Transverse colon (tissue), 3 donors: Measurements from ENCODE around the gene TWIST2.

ENCODE experiments used
- EP300 ChIP-seq: sonication (generic); formaldehyde crosslinking; IDR thresholded peaks from one replicate; pipeline ENCODE4 v1.6.1; 2017; ENCODE audit warnings: antibody characterized with exemption, low read depth
- POLR2A ChIP-seq: fragments of 450-650 bp; IDR thresholded peaks from one replicate; pipeline ENCODE4 v1.6.1; 2016; ENCODE audit warnings: antibody characterized with exemption, mild to moderate bottlenecking, moderate library complexity
- TF ChIP-seq, protein P1 (sequence below), 5 experiments: fragments of 200-600 bp in 3 of 5; fragments of 450-650 bp in 2 of 5; sonication (generic) in 3 of 5; IDR thresholded peaks; 1 replicate in 2 of 5; 2 replicates in 3 of 5; pipeline ENCODE4 v1.5.1; 2016 to 2017; ENCODE audit warnings: antibody characterized with exemption in 5 of 5, inconsistent platforms in 3 of 5, mild to moderate bottlenecking in 2 of 5, moderate library complexity in 1 of 5

DNA sequence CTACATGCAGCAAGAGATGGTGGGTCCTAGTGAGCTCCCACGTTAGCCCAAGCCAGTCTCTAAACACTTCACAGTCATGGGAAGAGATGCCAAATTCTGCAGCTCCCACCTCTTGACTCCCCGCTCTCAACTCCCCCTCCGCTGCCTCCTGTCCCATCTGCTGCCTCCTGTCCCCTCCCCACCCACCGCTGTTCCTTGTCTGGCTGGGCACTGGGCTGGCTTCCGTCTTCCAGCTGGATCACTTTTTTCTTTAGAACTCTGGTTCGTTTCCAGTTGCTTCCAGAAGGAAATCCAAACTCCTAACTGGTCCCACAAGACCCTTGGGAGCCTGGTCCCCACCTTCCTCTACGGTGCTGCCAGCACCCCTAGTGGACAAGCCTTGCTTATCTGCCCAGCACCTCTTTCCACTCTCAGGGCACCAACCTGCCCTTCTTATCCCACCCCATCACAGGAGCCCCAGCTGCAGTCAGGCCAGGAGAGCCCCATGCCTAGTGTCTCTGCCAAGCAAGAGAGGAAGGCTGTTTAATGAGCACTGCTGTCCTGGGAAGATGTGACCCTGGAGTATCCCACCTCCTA is 12.1 kb upstream of the TWIST2 start:
- TF ChIP-seq, protein P1, sequence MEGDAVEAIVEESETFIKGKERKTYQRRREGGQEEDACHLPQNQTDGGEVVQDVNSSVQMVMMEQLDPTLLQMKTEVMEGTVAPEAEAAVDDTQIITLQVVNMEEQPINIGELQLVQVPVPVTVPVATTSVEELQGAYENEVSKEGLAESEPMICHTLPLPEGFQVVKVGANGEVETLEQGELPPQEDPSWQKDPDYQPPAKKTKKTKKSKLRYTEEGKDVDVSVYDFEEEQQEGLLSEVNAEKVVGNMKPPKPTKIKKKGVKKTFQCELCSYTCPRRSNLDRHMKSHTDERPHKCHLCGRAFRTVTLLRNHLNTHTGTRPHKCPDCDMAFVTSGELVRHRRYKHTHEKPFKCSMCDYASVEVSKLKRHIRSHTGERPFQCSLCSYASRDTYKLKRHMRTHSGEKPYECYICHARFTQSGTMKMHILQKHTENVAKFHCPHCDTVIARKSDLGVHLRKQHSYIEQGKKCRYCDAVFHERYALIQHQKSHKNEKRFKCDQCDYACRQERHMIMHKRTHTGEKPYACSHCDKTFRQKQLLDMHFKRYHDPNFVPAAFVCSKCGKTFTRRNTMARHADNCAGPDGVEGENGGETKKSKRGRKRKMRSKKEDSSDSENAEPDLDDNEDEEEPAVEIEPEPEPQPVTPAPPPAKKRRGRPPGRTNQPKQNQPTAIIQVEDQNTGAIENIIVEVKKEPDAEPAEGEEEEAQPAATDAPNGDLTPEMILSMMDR (IDR thresholded peaks at IDR 0.05), result no peak
- TF ChIP-seq POLR2A, result no peak
- TF ChIP-seq EP300, result no peak
